Activated CD4-positive, alpha-beta T cell treated with anti-CD3 and anti-CD28 coated beads for 36 hours (primary cell): ENCODE measurements around the gene HIVEP3. TPM values are rescaled to one million over a fixed set of nuclear protein-coding genes. Genes with fewer than 3 reads are reported as not detected.

ENCODE experiments used
- ATAC-seq: fragments of 200-7000 bp; cut with Tn5 transposase; one replicate; pipeline ENCODE4 v1.10.0; 2021; ENCODE audit warnings: mild to moderate bottlenecking, moderate library complexity
- CTCF ChIA-PET: fragments of 350-600 bp; sonication (Branson Sonifier 250); formaldehyde crosslinking; loops from one replicate; lab custom pipeline; 2021; ENCODE audit warnings: antibody characterized with exemption; lab: Charles Lee
- POLR2A ChIA-PET: fragments of 350-600 bp; sonication (Branson Sonifier 250); formaldehyde crosslinking; loops from one replicate; lab custom pipeline; 2021; ENCODE audit warnings: antibody characterized with exemption, inconsistent platforms; lab: Charles Lee
- DNase-seq: peaks from one replicate; pipeline ENCODE4 v3.0.0-alpha.2; 2020
- H3K27ac Mint-ChIP-seq: one replicate; pipeline ENCODE4 v1.8.0; 2021; ENCODE audit warnings: mixed read lengths
- H3K27me3 Mint-ChIP-seq: one replicate; pipeline ENCODE4 v1.8.0; 2021; ENCODE audit warnings: mixed read lengths
- H3K36me3 Mint-ChIP-seq: one replicate; pipeline ENCODE4 v1.8.0; 2021; ENCODE audit warnings: low read depth, mixed read lengths
- H3K4me1 Mint-ChIP-seq: one replicate; pipeline ENCODE4 v1.8.0; 2021; ENCODE audit warnings: mixed read lengths
- H3K4me3 Mint-ChIP-seq: one replicate; pipeline ENCODE4 v1.8.0; 2021; ENCODE audit warnings: mild to moderate bottlenecking, moderate library complexity, mixed read lengths
- H3K9me3 Mint-ChIP-seq: one replicate; pipeline ENCODE4 v1.8.0; 2021; ENCODE audit warnings: low read depth, mixed read lengths
- intact Hi-C, 2 experiments: fragments of 100-400 bp; cut with DNase I in 1 of 2; cut with micrococcal nuclease in 1 of 2; formaldehyde crosslinking; loops; one replicate each; pipeline versions ENCODE4 v1.14.2 to v1.15.1; 2022 to 2024; cut with DNase I, micrococcal nuclease
- total RNA-seq, 2 experiments: library from RNA; stranded (reverse); gene quantifications; one replicate each; pipeline ENCODE4 v1.2.3, GENCODE V29; 2021

The HIVEP3 gene
- total RNA-seq, 2 experiments from 2014 or later = 29.4 to 39.6 TPM

- CTCF ChIA-PET = interaction anchor here (0.6 to 1.1 kb wide), 3 partner anchors 9 to 231 kb away, joined by 3 to 4 read pairs (median 3); no protein-coding TSS in a partner anchor
- H3K27ac Mint-ChIP-seq = peak overlapping the region; percentile 89
These were observed 260.1 kb downstream of the HIVEP3 start for GRCh38 chr1:41658431-41659158.

GRCh38 chr1:41657679-41658295 lies 260.9 kb downstream of the HIVEP3 start:
- H3K27ac Mint-ChIP-seq = peak overlapping the region; percentile 89
- intact Hi-C loops = loop anchor here (1.0 to 10.0 kb wide), 2 partner anchors 83 kb away; no protein-coding TSS in a partner anchor
- H3K36me3 Mint-ChIP-seq = peaks cover 67% of the 10 kb centered on the region
- no peak for ATAC-seq
- POLR2A ChIA-PET = interaction anchor here (1.2 kb wide), 1 partner anchor 19 kb away, joined by 6 read pairs; no protein-coding TSS in a partner anchor
- H3K9me3 Mint-ChIP-seq = no peaks in the 10 kb centered on the region
- no peaks in the 10 kb centered on the region for H3K27me3 Mint-ChIP-seq
- DNase-seq = peak; percentile 14
- CTCF ChIA-PET = interaction anchor here (0.6 to 0.8 kb wide), 2 partner anchors 59 to 232 kb away, joined by 3 read pairs; no protein-coding TSS in a partner anchor
- H3K4me1 Mint-ChIP-seq = peaks cover 78% of the 10 kb centered on the region
- peak overlapping the region; percentile 97 for H3K4me3 Mint-ChIP-seq

More at GRCh38 chr1:41658431-41659158, 260.1 kb downstream of the HIVEP3 start:
- Mint-ChIP-seq H3K4me3 (peak overlapping the region; percentile 97), H3K4me1 (peaks cover 77% of the 10 kb centered on the region), H3K27me3 (no peaks in the 10 kb centered on the region), H3K36me3 (peaks cover 62% of the 10 kb centered on the region), H3K9me3 (no peaks in the 10 kb centered on the region)
- DNase-seq (peak; percentile 38), ATAC-seq (no peak)
- POLR2A ChIA-PET = interaction anchor here (1.0 to 1.2 kb wide), 3 partner anchors 9 to 19 kb away, joined by 3 to 6 read pairs (median 3); no protein-coding TSS in a partner anchor
- intact Hi-C loops = loop anchor here (1.0 to 10.0 kb wide), 2 partner anchors 84 kb away; no protein-coding TSS in a partner anchor

- Mint-ChIP-seq H3K4me3 (peak overlapping the region; percentile 97), H3K4me1 (peaks cover 85% of the 10 kb centered on the region), H3K36me3 (peaks cover 72% of the 10 kb centered on the region), H3K9me3 (no peaks in the 10 kb centered on the region), H3K27me3 (no peaks in the 10 kb centered on the region), H3K27ac (peak overlapping the region; percentile 89)
- ATAC-seq = no peak
- POLR2A ChIA-PET = interaction anchor here (0.6 kb wide), 1 partner anchor 18 kb away, joined by 4 read pairs; no protein-coding TSS in a partner anchor
- CTCF ChIA-PET = interaction anchor here (0.6 to 0.8 kb wide), 2 partner anchors 58 to 66 kb away, joined by 3 to 4 read pairs; no protein-coding TSS in a partner anchor
- peak; percentile 6 for DNase-seq
- intact Hi-C loops = loop anchor here in 1 of 2 experiments (10.0 kb wide), 1 partner anchor 82 kb away; no protein-coding TSS in a partner anchor
These were observed 261.8 kb downstream of the HIVEP3 start for GRCh38 chr1:41656825-41657500.

- DNase-seq (peak; percentile 29), ATAC-seq (no peak)
- Mint-ChIP-seq H3K4me1 (peaks cover 92% of the 10 kb centered on the region), H3K36me3 (peaks cover 71% of the 10 kb centered on the region), H3K4me3 (peak overlapping the region; percentile 97), H3K9me3 (no peaks in the 10 kb centered on the region), H3K27me3 (no peaks in the 10 kb centered on the region), H3K27ac (peak overlapping the region; percentile 89)
- ChIA-PET CTCF (no interaction called here), POLR2A (interaction anchor here (0.6 kb wide), 1 partner anchor 17 kb away, joined by 4 read pairs; no protein-coding TSS in a partner anchor)
- intact Hi-C loops = loop anchor here in 1 of 2 experiments (10.0 kb wide), 1 partner anchor 81 kb away; no protein-coding TSS in a partner anchor
These were observed 262.7 kb downstream of the HIVEP3 start for GRCh38 chr1:41656068-41656467.

- intact Hi-C loops = loop anchor here in 1 of 2 experiments (10.0 kb wide), 1 partner anchor 81 kb away; no protein-coding TSS in a partner anchor
- ATAC-seq = peak; percentile 14
- Mint-ChIP-seq H3K36me3 (peaks cover 70% of the 10 kb centered on the region), H3K4me1 (peaks cover 93% of the 10 kb centered on the region), H3K27me3 (no peaks in the 10 kb centered on the region), H3K9me3 (no peaks in the 10 kb centered on the region), H3K27ac (peak overlapping the region; percentile 89), H3K4me3 (peak overlapping the region; percentile 97)
- DNase-seq = peak; percentile 3
- POLR2A ChIA-PET = no interaction called here
- CTCF ChIA-PET = no interaction called here
These were observed 263.1 kb downstream of the HIVEP3 start for GRCh38 chr1:41655632-41656031.

GRCh38 chr1:41653574-41653973 lies 265.1 kb downstream of the HIVEP3 start:
- Mint-ChIP-seq H3K27ac (peak overlapping the region; percentile 76), H3K9me3 (no peaks in the 10 kb centered on the region), H3K4me3 (peak overlapping the region; percentile 12), H3K36me3 (peaks cover 64% of the 10 kb centered on the region), H3K27me3 (no peaks in the 10 kb centered on the region), H3K4me1 (peaks cover 90% of the 10 kb centered on the region)
- ATAC-seq (no peak), DNase-seq (peak; percentile 3)
- intact Hi-C loops = loop anchor here in 1 of 2 experiments (10.0 kb wide), 1 partner anchor 79 kb away; no protein-coding TSS in a partner anchor
- CTCF ChIA-PET = interaction anchor here (1.0 to 1.6 kb wide), 6 partner anchors 12 to 79 kb away, joined by 3 to 5 read pairs (median 3); no protein-coding TSS in a partner anchor
- POLR2A ChIA-PET = interaction anchor here (1.5 kb wide), 1 partner anchor 9 kb away, joined by 4 read pairs; no protein-coding TSS in a partner anchor

GRCh38 chr1:41652384-41653265 lies 266.1 kb downstream of the HIVEP3 start:
- no peaks in the 10 kb centered on the region for H3K9me3 Mint-ChIP-seq
- H3K27me3 Mint-ChIP-seq = no peaks in the 10 kb centered on the region
- POLR2A ChIA-PET = interaction anchor here (1.5 kb wide), 1 partner anchor 10 kb away, joined by 4 read pairs; no protein-coding TSS in a partner anchor
- H3K36me3 Mint-ChIP-seq = peaks cover 63% of the 10 kb centered on the region
- no peak overlapping the region for H3K4me3 Mint-ChIP-seq
- peak overlapping the region; percentile 82 for H3K27ac Mint-ChIP-seq
- H3K4me1 Mint-ChIP-seq = peaks cover 87% of the 10 kb centered on the region
- CTCF ChIA-PET = interaction anchor here (0.6 to 1.6 kb wide), 8 partner anchors 10 to 78 kb away, joined by 3 to 5 read pairs (median 3); no protein-coding TSS in a partner anchor
- ATAC-seq (no peak), DNase-seq (peak; percentile 7)
- intact Hi-C loops = loop anchor here in 1 of 2 experiments (10.0 kb wide), 1 partner anchor 78 kb away; no protein-coding TSS in a partner anchor

GRCh38 chr1:41650028-41650880 lies 268.5 kb downstream of the HIVEP3 start:
- Mint-ChIP-seq H3K27ac (peak overlapping the region; percentile 85), H3K36me3 (peaks cover 53% of the 10 kb centered on the region), H3K4me3 (peak overlapping the region; percentile 11), H3K9me3 (no peaks in the 10 kb centered on the region), H3K27me3 (no peaks in the 10 kb centered on the region), H3K4me1 (peaks cover 79% of the 10 kb centered on the region)
- POLR2A ChIA-PET = interaction anchor here (0.7 kb wide), 1 partner anchor 10 kb away, joined by 3 read pairs; no protein-coding TSS in a partner anchor
- ATAC-seq (peak; percentile 72), DNase-seq (peak; percentile 73)
- intact Hi-C loops = loop anchor here in 1 of 2 experiments (10.0 kb wide), 1 partner anchor 75 kb away; no protein-coding TSS in a partner anchor
- CTCF ChIA-PET = interaction anchor here (0.8 kb wide), 1 partner anchor 264 kb away, joined by 3 read pairs; no protein-coding TSS in a partner anchor
